Neural crest cell (in vitro differentiated cells): Measurements from ENCODE around the gene NRIP3. TPM values are rescaled to one million over a fixed set of nuclear protein-coding genes. Genes with fewer than 3 reads are reported as not detected.

Experiments used
- DNase-seq: peaks from one replicate; pipeline ENCODE4 v3.0.0; 2021; ENCODE audit warnings: low read depth, mixed read lengths, low spot score
- H3K27ac Mint-ChIP-seq: one replicate; pipeline ENCODE4 v1.8.0; 2021; ENCODE audit warnings: mild to moderate bottlenecking, mixed read lengths; ENCODE audit not compliant: unreplicated experiment
- H3K27me3 Mint-ChIP-seq: 2 replicates; pipeline ENCODE4 v1.8.0; 2021; ENCODE audit warnings: low read depth, mild to moderate bottlenecking, mixed read lengths
- H3K36me3 Mint-ChIP-seq: 2 replicates; pipeline ENCODE4 v1.8.0; 2021; ENCODE audit warnings: low read depth, mild to moderate bottlenecking, mixed read lengths
- H3K4me1 Mint-ChIP-seq: 2 replicates; pipeline ENCODE4 v1.8.0; 2021; ENCODE audit warnings: mixed read lengths
- H3K4me3 Mint-ChIP-seq: one replicate; pipeline ENCODE4 v1.8.0; 2021; ENCODE audit warnings: mild to moderate bottlenecking, mixed read lengths
- H3K9me3 Mint-ChIP-seq: 2 replicates; pipeline ENCODE4 v1.8.0; 2021; ENCODE audit warnings: mixed read lengths
- total RNA-seq: library from RNA; stranded (reverse); gene quantifications from 2 replicates; pipeline ENCODE4 v1.2.1, GENCODE V29; 2021
- TF ChIP-seq, protein P1 (sequence below): fragments of 200-600 bp; sonication (generic); conservative IDR thresholded peaks from 2 replicates; pipeline ENCODE4 v1.5.0; 2021; ENCODE audit warnings: antibody characterized with exemption, mild to moderate bottlenecking

Gene NRIP3
- total RNA-seq, 1 donor from 2014 or later, result 2.1 TPM

DNA sequence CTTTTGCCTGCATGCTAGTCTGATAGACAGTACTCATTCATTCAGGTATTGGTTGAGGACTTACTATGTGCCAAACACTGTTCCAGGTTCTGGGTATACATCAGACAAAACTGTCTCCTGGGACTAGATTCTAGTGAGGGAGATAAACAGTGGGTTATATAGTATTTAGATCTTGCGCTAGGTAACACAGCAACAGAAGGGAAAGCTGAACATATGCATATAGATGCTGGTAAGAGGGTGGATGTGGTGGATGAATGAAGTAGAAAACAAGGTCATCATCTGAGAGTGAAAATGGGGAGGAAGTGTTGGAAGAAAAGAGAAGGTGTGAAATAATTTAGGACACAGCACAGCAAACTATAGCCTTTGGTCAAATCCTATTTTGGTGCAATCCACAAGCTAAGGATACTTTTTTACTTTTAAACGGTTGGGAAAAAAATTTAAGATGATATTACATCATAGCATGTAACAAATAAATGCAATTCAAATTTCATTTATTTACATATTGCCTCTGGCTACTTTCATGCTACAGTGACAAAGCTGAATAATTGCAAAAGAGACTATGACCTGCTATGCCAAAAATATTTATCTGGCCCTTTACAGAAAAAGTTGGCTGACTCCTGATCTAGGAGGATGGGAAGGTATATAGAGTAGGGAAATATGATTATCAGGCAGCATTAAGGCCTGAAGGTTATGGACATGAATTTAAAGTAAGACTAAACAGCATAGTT lies 32.4 kb downstream of the NRIP3 start:
- no peak for DNase-seq
- Mint-ChIP-seq H3K9me3 (no peaks in the 10 kb centered on the region), H3K27ac (no peak overlapping the region), H3K27me3 (no peaks in the 10 kb centered on the region), H3K4me3 (no peak overlapping the region), H3K4me1 (no peaks in the 10 kb centered on the region), H3K36me3 (peaks cover 2% of the 10 kb centered on the region)
- TF ChIP-seq, protein P1, sequence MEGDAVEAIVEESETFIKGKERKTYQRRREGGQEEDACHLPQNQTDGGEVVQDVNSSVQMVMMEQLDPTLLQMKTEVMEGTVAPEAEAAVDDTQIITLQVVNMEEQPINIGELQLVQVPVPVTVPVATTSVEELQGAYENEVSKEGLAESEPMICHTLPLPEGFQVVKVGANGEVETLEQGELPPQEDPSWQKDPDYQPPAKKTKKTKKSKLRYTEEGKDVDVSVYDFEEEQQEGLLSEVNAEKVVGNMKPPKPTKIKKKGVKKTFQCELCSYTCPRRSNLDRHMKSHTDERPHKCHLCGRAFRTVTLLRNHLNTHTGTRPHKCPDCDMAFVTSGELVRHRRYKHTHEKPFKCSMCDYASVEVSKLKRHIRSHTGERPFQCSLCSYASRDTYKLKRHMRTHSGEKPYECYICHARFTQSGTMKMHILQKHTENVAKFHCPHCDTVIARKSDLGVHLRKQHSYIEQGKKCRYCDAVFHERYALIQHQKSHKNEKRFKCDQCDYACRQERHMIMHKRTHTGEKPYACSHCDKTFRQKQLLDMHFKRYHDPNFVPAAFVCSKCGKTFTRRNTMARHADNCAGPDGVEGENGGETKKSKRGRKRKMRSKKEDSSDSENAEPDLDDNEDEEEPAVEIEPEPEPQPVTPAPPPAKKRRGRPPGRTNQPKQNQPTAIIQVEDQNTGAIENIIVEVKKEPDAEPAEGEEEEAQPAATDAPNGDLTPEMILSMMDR, result no peak

DNA sequence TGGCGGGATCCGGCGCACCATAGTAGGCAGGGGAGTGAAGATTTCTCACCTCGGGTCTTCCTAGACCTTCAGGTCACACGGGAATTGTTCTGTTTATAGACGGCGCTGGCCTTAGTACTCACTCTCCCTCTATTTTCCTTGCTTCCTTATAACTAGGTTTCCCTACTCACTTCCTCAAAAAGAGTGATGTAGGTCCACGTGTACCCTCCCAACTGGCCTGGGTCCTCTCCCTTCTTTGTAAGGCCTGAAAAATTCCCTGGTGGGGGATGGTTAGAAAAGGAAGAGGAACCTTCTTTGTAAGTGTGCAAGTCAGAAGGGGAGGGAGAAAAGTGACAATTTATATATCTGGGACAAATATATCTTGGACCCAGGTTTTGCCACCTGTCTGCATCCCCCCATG lies 36.6 kb downstream of the NRIP3 start:
- DNase-seq, result no peak
- Mint-ChIP-seq H3K9me3 (no peaks in the 10 kb centered on the region), H3K4me1 (peaks cover 25% of the 10 kb centered on the region), H3K36me3 (no peaks in the 10 kb centered on the region), H3K27ac (no peak overlapping the region), H3K4me3 (peak overlapping the region; percentile 79), H3K27me3 (no peaks in the 10 kb centered on the region)
- TF ChIP-seq, protein P1, result no peak

- DNase-seq, result peak; percentile 67
- H3K27me3 Mint-ChIP-seq, result no peaks in the 10 kb centered on the region
- no peaks in the 10 kb centered on the region for H3K9me3 Mint-ChIP-seq
- TF ChIP-seq, protein P1, result no peak
- H3K4me1 Mint-ChIP-seq, result peaks cover 27% of the 10 kb centered on the region
- H3K4me3 Mint-ChIP-seq, result peak within 1 kb of the TSS; percentile 88
- H3K36me3 Mint-ChIP-seq, result no peaks in the 10 kb centered on the region
- H3K27ac Mint-ChIP-seq, result peak within 1 kb of the TSS; percentile 50
Measured at GRCh38 chr11:8964324-8965320, 39.2 kb downstream of the NRIP3 start, which contains the start of gene TMEM9B. Gene TMEM9B (minus strand): TSS chr11:8964442. CDS start chr11:8964313, 129 bp downstream.

DNA sequence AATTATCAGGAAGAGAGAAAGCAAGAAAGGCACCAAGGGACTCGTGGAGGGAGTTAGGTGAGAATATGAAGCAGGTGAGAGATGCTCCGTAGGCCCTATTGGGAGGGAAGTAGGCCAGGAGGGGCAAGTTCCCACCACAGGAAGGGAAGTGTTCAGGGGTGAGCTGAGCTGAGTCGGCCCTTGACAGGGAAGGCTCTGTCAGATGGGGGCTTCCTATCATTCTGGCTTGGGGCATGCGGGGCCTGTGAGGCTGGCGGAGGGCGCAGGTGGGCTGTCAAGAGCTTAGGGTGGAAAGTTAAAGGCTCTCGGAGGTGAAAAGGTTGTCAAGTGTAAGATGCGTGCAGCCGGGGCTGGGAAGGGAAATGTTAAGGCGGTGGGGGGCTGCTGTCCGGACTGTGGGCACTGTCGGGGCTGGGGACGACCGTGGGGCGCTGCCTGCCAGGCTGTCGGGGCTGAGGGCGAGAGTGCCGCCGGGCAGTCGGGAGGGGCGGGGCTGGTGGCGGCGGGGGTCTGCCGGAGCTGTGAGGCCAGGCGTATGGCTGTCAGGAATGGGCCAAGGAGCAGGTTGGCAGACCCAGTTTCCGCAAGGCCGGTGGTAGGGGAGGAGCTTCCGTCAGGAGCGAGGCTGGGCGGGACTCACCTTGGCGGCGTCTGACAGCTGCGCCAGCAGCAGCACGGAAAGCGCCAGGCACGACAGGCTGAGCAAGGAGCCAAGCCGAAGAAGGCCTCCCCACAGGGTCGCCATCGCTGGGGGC lies 40.1 kb downstream of the NRIP3 start:
- no peaks in the 10 kb centered on the region for H3K36me3 Mint-ChIP-seq
- H3K9me3 Mint-ChIP-seq, result no peaks in the 10 kb centered on the region
- peaks cover 29% of the 10 kb centered on the region for H3K4me1 Mint-ChIP-seq
- TF ChIP-seq, protein P1, result no peak
- no peak for DNase-seq
- H3K27me3 Mint-ChIP-seq, result no peaks in the 10 kb centered on the region
- H3K4me3 Mint-ChIP-seq, result peak overlapping the region; percentile 88
- no peak overlapping the region for H3K27ac Mint-ChIP-seq

DNA sequence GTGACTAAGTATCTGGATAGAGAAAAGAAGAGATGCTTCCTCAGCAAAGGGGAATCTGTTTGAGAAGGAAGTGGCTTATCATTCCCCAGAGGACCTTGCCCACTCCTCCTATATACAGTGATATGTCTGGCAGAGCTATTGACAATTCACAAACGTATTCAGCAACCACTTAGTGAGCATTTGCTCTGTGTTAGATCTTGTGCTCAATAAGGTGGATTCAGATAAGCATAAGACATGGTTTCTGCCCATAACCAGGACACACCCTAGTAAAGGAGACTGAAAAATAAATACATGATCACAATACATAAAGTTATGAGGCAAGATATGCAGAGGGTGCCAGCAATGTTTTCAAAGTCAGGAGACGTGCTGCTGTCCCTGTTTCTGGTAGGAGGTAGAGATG lies 41.0 kb downstream of the NRIP3 start:
- Mint-ChIP-seq H3K9me3 (no peaks in the 10 kb centered on the region), H3K4me3 (peak overlapping the region; percentile 88), H3K27ac (no peak overlapping the region), H3K36me3 (no peaks in the 10 kb centered on the region), H3K27me3 (no peaks in the 10 kb centered on the region), H3K4me1 (peaks cover 29% of the 10 kb centered on the region)
- DNase-seq, result no peak
- TF ChIP-seq, protein P1, result no peak
